K562 treated with DMSO at 1 percent for 12 hours (cell line): ENCODE measurements around the gene CMC4. TPM values are rescaled to one million over a fixed set of nuclear protein-coding genes. Genes with fewer than 3 reads are reported as not detected.

ENCODE experiments used
- total RNA-seq: library from RNA; unstranded; fragments of 300-600 nt; gene quantifications from 2 replicates; pipeline ENCODE4 v1.2.3, GENCODE V29; 2022; ENCODE audit not compliant: insufficient read depth

Gene CMC4, protein sequence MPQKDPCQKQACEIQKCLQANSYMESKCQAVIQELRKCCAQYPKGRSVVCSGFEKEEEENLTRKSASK
- total RNA-seq, result 24.0 and 25.9 TPM in 2 replicates

DNA sequence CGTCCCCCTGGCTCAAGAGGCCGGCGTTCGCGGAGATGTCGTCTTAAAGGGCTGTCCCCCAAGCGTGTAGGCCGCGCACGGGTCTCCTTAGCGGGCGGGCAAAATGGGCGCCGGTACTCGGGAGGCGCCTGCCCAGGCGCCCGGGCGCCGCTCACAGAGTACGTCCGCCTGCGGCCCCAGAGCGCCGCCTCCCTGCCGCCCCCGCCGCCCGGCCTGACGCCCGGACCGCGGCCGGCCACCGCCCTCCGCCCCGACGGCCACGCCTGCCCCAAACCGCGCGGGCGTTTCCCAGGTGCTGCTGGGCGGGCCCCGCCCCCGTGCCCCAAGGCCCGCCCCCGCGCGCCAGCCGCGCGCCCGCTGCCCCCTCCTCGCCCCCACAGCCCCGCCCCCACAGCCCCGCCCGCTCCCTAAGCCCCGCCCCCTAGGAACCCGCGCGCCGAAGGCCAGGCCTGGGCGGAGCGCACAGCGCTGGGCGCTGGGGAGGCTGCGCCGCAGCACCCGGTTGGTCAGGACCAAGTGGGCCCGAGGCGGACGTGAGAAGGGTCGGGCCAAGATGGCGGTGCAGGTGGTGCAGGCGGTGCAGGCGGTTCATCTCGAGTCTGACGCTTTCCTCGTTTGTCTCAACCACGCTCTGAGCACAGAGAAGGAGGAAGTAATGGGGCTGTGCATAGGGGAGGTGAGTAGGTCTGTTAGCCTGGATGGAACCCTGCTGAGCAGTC, at the start of gene CMC4, which contains the start of the genes BRCC3 and MTCP1:
Gene CMC4, minus strand, starts transcription at position 162 of the 719 bp plus-strand sequence. CDS start 7,113 bp downstream, outside the sequence.
Gene BRCC3, plus strand, starts transcription at position 534 of the 719 bp plus-strand sequence. Its CDS starts 20 bp downstream, at position 554.
Gene MTCP1, minus strand, starts transcription at position 162 of the 719 bp plus-strand sequence. CDS start 5,126 bp downstream, outside the sequence.

DNA sequence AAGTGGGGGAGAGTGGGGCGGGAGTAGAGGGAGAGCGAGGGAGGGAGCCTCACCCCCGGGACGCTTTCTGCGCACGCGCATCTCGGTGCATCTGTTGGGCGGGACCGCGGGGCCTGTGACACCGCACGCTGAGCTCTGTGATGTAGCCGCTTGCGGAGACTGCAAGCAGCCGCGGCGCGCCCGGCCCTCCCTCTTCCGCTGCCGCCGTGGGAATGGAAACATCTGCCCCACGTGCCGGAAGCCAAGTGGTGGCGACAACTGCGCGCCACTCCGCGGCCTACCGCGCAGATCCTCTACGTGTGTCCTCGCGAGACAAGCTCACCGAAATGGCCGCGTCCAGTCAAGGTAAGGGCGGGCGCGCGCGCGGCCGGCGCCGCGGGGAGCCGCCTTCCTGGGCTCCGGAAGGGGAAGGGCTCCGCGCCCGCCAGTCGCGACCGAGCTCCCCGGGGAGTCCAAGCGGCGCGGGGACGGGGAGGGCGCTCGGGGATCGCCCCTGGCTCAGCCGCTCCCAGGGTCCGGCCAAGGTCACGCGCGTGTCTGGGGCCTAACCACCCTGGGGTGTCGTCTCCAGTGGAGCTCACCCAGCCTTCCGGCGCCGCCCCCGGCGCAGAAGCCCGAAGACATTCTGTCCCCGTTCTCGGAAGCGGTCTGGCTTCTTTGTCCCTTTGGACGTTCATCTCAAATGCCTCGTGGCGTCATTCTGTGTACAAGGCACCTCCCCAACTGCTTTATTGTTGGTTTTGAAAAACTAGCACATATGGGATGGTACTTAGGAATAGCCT, 44.0 kb downstream of the CMC4 start, which contains the start of gene FUNDC2:
Gene FUNDC2, plus strand, starts transcription at position 118 of the 782 bp plus-strand sequence. Its CDS starts 95 bp downstream, at position 213.

DNA sequence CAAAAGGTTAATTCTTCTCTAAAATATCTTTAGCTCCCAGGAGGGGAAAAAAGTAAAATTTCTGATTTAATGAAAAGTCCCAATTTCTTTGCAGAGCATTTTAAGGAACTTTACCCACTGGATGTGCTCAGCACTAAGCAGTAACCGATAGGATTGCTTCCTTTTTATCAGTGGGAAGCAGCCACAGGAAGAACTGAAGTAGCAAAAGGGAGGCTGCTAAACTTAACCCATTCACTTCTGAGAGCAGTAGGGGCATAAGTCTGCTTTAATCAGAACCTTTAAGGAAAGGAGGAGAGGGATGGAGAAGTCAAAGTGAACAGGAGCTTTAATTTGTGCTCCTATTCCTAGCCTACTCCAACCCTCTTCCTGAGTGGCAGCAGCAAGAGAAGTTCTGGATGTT, 48.4 kb downstream of the CMC4 start, which contains the start of gene F8:
Gene F8, minus strand, starts transcription at position 139 of the 400 bp plus-strand sequence. CDS start 171 bp downstream, outside the sequence.

Other genes starting within 250 kb of the CMC4 start
- gene SMIM9, start 236.5 kb downstream of the CMC4 start, total RNA-seq, result not detected in 2 replicates
- gene F8A1, start 184.8 kb downstream of the CMC4 start, total RNA-seq, result not detected in 2 replicates
- gene F8, start 48.4 kb downstream of the CMC4 start, total RNA-seq, result 0.76 and 2.8 TPM in 2 replicates
- 107 and 109 TPM in 2 replicates for gene FUNDC2, start 44.3 kb downstream of the CMC4 start, total RNA-seq
- gene MTCP1, start within 50 bp of the CMC4 start, total RNA-seq, result 8.6 and 39.4 TPM in 2 replicates
- gene BRCC3, start 372 bp upstream of the CMC4 start, total RNA-seq, result 4.5 and 13.3 TPM in 2 replicates
- gene VBP1, start 145.3 kb upstream of the CMC4 start, total RNA-seq, result 66.0 and 91.3 TPM in 2 replicates
- gene RAB39B, start 193.4 kb upstream of the CMC4 start, total RNA-seq, result not detected in 2 replicates